GM12878 (cell line): ENCODE results near the gene MYBPHL. TPM values are rescaled to one million over a fixed set of nuclear protein-coding genes. Genes with fewer than 3 reads are reported as not detected.

Experiments
- ATAC-seq: fragments of 200-7000 bp; cut with Tn5 transposase; 3 replicates; pipeline ENCODE4 v1.9.1; 2020; ENCODE audit warnings: mild to moderate bottlenecking, moderate library complexity
- BruUV-seq: library from RNA; stranded (reverse); fragments of 400-500 nt; replicated peaks from 2 replicates; lab custom pipeline; 2021; lab: Mats Ljungman, UMichigan
- CTCF ChIA-PET: fragments of 300-600 bp; sonication (Branson Sonifier 250); formaldehyde crosslinking; extraction: SDS; loops from one replicate; lab custom pipeline; 2021; ENCODE audit warnings: inconsistent platforms; lab: Yijun Ruan, JAX
- POLR2A ChIA-PET: fragments of 350-600 bp; formaldehyde crosslinking; extraction: SDS; loops from one replicate; lab custom pipeline; 2021; ENCODE audit warnings: inconsistent platforms; lab: Charles Lee
- RAD21 ChIA-PET: fragments of 300-600 bp; sonication (Branson Sonifier 250); formaldehyde crosslinking; loops from one replicate; lab custom pipeline; 2023; ENCODE audit warnings: antibody characterized with exemption; ENCODE audit not compliant: unreplicated experiment; lab: Charles Lee
- SMC1A ChIA-PET: fragments of 300-600 bp; sonication (Branson Sonifier 250); formaldehyde crosslinking; loops from one replicate; lab custom pipeline; 2023; ENCODE audit not compliant: unreplicated experiment, uncharacterized antibody; lab: Charles Lee
- DNase-seq: peaks from one replicate; pipeline ENCODE4 v3.0.0-alpha.2; 2011; ENCODE audit warnings: low read depth, low spot score
- FAIRE-seq: peaks from 3 replicates; lab custom pipeline; 2011; peaks lifted over from hg19 to GRCh38; lab: Jason Lieb, UNC
- H2AFZ ChIP-seq: 2 replicates; pipeline ENCODE4 v1.6.0; 2011; ENCODE audit warnings: low read depth, low read length, control low read depth; ENCODE audit not compliant: control insufficient read depth
- H3K27ac ChIP-seq: 2 replicates; pipeline ENCODE4 v1.5.1; 2011; ENCODE audit warnings: control low read depth; ENCODE audit not compliant: control insufficient read depth, insufficient read depth
- H3K27me3 ChIP-seq, 2 experiments: replicated peaks in 1 of 2; 2 replicates each; pipeline versions ENCODE4 v1.6.0 to v1.6.1; 2011; ENCODE audit warnings: low read length in 1 of 2; ENCODE audit not compliant: control insufficient read depth in 2 of 2, insufficient read depth in 2 of 2
- H3K36me3 ChIP-seq, 2 experiments: 2 replicates each; pipeline ENCODE4 v1.5.1; 2011; ENCODE audit warnings: low read length in 1 of 2; ENCODE audit not compliant: control insufficient read depth in 2 of 2, insufficient read depth in 2 of 2
- H3K4me1 ChIP-seq: 2 replicates; pipeline ENCODE4 v1.6.1; 2011; ENCODE audit warnings: mild to moderate bottlenecking, low read length, moderate library complexity, mixed read lengths; ENCODE audit not compliant: control insufficient read depth, insufficient read depth
- H3K4me2 ChIP-seq: 2 replicates; pipeline ENCODE4 v1.6.0; 2011; ENCODE audit warnings: control low read depth; ENCODE audit not compliant: control insufficient read depth, insufficient read depth
- H3K4me3 ChIP-seq: fragments of 200-600 bp; sonication (generic); 2 replicates; pipeline ENCODE4 v1.5.1; 2016
- H3K79me2 ChIP-seq: 2 replicates; pipeline ENCODE4 v1.6.0; 2011; ENCODE audit warnings: low read length; ENCODE audit not compliant: control insufficient read depth, insufficient read depth
- H3K9ac ChIP-seq: 2 replicates; pipeline ENCODE4 v1.8.0; 2011; ENCODE audit warnings: low read length, control low read depth, mixed read lengths; ENCODE audit not compliant: control insufficient read depth, insufficient read depth
- H3K9me3 ChIP-seq: replicated peaks from 3 replicates; pipeline ENCODE4 v1.5.1; 2011; ENCODE audit warnings: mild to moderate bottlenecking, low read length; ENCODE audit not compliant: control insufficient read depth, insufficient read depth
- H4K20me1 ChIP-seq: 2 replicates; pipeline ENCODE4 v1.6.0; 2011; ENCODE audit not compliant: control insufficient read depth, insufficient read depth
- BCL11A ChIP-seq: IDR thresholded peaks from 2 replicates; pipeline ENCODE4 v1.6.1; 2011; ENCODE audit warnings: low read depth, low read length
- CBFB ChIP-seq: IDR thresholded peaks from 2 replicates; pipeline ENCODE4 v1.6.1; 2016; ENCODE audit warnings: antibody characterized with exemption, low read depth
- CREB1 ChIP-seq: IDR thresholded peaks from 2 replicates; pipeline ENCODE4 v1.6.1; 2012; ENCODE audit warnings: low read depth, mild to moderate bottlenecking, inconsistent platforms
- ESRRA ChIP-seq: IDR thresholded peaks from 2 replicates; pipeline ENCODE4 v1.6.1; 2012; ENCODE audit warnings: mild to moderate bottlenecking, low read length, improper control_type of control experiment
- MEF2B ChIP-seq: fragments of 450-650 bp; IDR thresholded peaks from 2 replicates; pipeline ENCODE4 v1.6.1; 2018; ENCODE audit warnings: mild to moderate bottlenecking, moderate library complexity; ENCODE audit not compliant: partially characterized antibody, poor library complexity, severe bottlenecking
- POLR2A ChIP-seq: IDR thresholded peaks from 2 replicates; pipeline ENCODE4 v1.6.1; 2011; ENCODE audit warnings: low read depth, mild to moderate bottlenecking, low read length
- RUNX3 ChIP-seq: IDR thresholded peaks from 2 replicates; pipeline ENCODE4 v1.6.1; 2012; ENCODE audit warnings: low read length, inconsistent platforms
- SUPT20H ChIP-seq: IDR thresholded peaks from 2 replicates; pipeline ENCODE4 v1.6.1; 2011; ENCODE audit warnings: low read depth, mild to moderate bottlenecking, low read length, moderate library complexity, borderline replicate concordance; ENCODE audit not compliant: control insufficient read depth
- ZNF384 ChIP-seq: IDR thresholded peaks from 2 replicates; pipeline ENCODE4 v1.6.1; 2012; ENCODE audit warnings: low read depth, mild to moderate bottlenecking, low read length, improper control_type of control experiment, borderline replicate concordance
- WGBS: methylation state at CpG from one replicate; pipeline ENCODE4 v1.1.6; 2016; ENCODE audit warnings: low lambda C conversion rate; ENCODE audit not compliant: insufficient replicate concordance, insufficient coverage; ENCODE audit errors: missing lambda C conversion rate; 5-methylcytosine and 5-hydroxymethylcytosine counted together
- in situ Hi-C: fragments of 300-500 bp; cut with MboI; formaldehyde crosslinking; loops from 9 replicates; pipeline ENCODE4 v1.14.3; 2018; ENCODE audit warnings: mixed read lengths
- intact Hi-C: fragments of 100-400 bp; cut with micrococcal nuclease; formaldehyde crosslinking; loops from one replicate; pipeline ENCODE4 v1.14.2; 2022; ENCODE audit not compliant: unreplicated experiment
- polyA plus RNA-seq, 11 experiments: library from polyadenylated mRNA; depleted of rRNA in 4 of 11; unstranded in 6 of 11; stranded (reverse) in 5 of 11; fragments of >200 nt; fragmentation: Nextera tagmentation in 4 of 11; fragmentation: Illumina TruSeq in 1 of 11; extraction: Ambion mirVana in 4 of 11; extraction: Trizol in 1 of 11; gene quantifications; 1 replicate in 1 of 11; 2 replicates in 10 of 11; pipeline versions ENCODE4 v1.2.1 to v1.2.3, GENCODE V29; 2011 to 2016; ENCODE audit warnings: inconsistent platforms in 2 of 11, missing spikeins in 2 of 11, low read depth in 1 of 11
- total RNA-seq, 4 experiments: library from RNA; depleted of rRNA in 3 of 4; stranded (reverse); fragments of >200 nt in 3 of 4; fragmentation: Illumina TruSeq in 1 of 4; extraction: Trizol in 1 of 4; gene quantifications; 2 replicates each; pipeline versions ENCODE4 v1.2.1 to v1.2.3, GENCODE V29; 2013 to 2021
- TF ChIP-seq, protein P1 (sequence below): fragments of 450-650 bp; IDR thresholded peaks from 2 replicates; pipeline ENCODE4 v1.6.1; 2016; ENCODE audit warnings: mild to moderate bottlenecking, moderate library complexity, borderline replicate concordance
- TF ChIP-seq, protein P2 (sequence below): fragments of 150-350 bp; IDR thresholded peaks from 2 replicates; pipeline ENCODE4 v1.6.1; 2014; ENCODE audit warnings: mild to moderate bottlenecking, low read depth, low read length
- TF ChIP-seq, protein P3 (sequence below), 3 experiments: IDR thresholded peaks in 2 of 3; conservative IDR thresholded peaks in 1 of 3; 2 replicates each; pipeline ENCODE4 v1.5.1; 2011; ENCODE audit warnings: low read depth in 3 of 3, low read length in 3 of 3, mild to moderate bottlenecking in 3 of 3, control low read depth in 2 of 3, moderate library complexity in 2 of 3, inconsistent platforms in 1 of 3, mixed read lengths in 1 of 3; ENCODE audit not compliant: control insufficient read depth in 2 of 3, insufficient read depth in 1 of 3; ENCODE audit errors: extremely low read depth in 1 of 3

The MYBPHL gene
- total and polyA plus RNA-seq, 10 of the 15 experiments (the other 5 are each of a cell fraction or from before 2014, with no cell fraction given) = 0.16 to 0.75 (median 0.54) TPM; not detected in 7

DNA sequence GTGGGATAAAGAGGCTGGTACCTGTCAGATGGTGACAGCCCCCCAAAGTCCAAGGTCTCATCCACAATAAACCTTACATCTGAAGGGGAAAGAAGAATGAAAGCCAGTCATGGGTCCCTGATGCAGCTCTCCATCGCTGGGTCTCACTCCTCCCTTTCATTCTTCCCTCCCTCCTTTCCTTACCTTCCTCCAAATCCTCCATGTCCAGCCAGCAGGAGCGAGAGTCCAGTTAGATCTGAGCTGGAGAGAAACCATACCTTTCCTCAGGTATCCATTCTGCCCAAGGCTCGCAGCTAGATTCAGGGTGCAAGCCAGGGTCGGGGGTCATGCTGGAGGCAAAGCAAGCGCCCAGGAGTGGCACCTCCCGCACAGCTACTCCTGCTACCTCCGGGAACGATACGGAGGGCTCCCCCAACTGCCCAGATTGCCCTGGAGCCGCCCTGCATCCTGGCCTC, 24.3 kb downstream of the MYBPHL start (continued):
- TF ChIP-seq, protein P1, sequence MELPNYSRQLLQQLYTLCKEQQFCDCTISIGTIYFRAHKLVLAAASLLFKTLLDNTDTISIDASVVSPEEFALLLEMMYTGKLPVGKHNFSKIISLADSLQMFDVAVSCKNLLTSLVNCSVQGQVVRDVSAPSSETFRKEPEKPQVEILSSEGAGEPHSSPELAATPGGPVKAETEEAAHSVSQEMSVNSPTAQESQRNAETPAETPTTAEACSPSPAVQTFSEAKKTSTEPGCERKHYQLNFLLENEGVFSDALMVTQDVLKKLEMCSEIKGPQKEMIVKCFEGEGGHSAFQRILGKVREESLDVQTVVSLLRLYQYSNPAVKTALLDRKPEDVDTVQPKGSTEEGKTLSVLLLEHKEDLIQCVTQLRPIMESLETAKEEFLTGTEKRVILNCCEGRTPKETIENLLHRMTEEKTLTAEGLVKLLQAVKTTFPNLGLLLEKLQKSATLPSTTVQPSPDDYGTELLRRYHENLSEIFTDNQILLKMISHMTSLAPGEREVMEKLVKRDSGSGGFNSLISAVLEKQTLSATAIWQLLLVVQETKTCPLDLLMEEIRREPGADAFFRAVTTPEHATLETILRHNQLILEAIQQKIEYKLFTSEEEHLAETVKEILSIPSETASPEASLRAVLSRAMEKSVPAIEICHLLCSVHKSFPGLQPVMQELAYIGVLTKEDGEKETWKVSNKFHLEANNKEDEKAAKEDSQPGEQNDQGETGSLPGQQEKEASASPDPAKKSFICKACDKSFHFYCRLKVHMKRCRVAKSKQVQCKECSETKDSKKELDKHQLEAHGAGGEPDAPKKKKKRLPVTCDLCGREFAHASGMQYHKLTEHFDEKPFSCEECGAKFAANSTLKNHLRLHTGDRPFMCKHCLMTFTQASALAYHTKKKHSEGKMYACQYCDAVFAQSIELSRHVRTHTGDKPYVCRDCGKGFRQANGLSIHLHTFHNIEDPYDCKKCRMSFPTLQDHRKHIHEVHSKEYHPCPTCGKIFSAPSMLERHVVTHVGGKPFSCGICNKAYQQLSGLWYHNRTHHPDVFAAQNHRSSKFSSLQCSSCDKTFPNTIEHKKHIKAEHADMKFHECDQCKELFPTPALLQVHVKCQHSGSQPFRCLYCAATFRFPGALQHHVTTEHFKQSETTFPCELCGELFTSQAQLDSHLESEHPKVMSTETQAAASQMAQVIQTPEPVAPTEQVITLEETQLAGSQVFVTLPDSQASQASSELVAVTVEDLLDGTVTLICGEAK = no peak
- TF ChIP-seq CREB1 (no peak), POLR2A (no peak), SUPT20H (no peak), BCL11A (no peak)

DNA sequence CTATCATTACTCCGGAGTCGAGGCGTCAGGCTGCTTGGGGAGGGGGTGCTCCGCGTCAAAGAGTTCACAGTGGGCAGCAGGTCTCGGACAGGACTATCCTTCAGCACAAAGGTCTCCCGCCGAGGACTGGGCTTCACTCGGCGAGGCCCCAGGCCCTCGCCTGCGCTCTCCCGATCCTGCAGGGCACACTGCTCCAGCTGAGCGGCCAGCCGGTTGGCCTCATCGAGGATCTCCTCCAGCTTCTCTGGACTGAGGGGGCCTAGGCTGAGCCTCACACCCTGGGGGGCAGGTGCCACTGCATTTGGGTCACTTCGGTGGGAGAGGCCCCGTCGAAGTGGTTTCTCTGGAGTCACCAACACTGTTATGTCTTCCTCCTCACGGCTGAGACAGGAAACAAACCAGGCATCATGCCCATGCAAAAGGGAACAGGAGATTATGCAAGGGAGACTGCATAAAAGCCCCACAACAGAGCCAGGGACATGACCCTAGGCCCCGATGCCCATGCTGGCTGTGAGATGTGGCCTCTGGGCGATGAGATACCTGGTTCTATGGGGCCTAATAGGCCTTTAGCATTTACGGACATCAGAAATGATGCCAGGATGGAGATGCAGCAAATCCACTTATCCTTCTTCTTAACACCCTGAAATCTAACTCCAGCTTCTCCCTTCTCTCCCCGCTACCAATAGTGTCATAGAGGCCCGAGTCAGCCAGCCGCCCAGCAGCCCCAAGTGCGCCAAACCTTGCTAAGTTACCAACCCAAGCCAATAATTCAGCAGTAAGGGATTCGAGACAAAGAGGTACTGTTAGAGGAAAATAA, 24.9 kb downstream of the MYBPHL start:
- peak overlapping the region; percentile 100 for H3K4me2 ChIP-seq
- intact Hi-C loops = no loop called here
- FAIRE-seq (no peak), DNase-seq (no peak), ATAC-seq (no peak)
- CTCF ChIA-PET = interaction anchor here (0.9 to 2.9 kb wide), 10 partner anchors 11 to 703 kb away, joined by 3 to 31 read pairs (median 5); partner anchors contain the start of genes AHCYL1, ATXN7L2 and SORT1
- no peaks in the 10 kb centered on the region for H3K9me3 ChIP-seq
- 88% methylated on average over 28 of the region's 28 CpGs for WGBS
- H4K20me1 ChIP-seq = no peaks in the 10 kb centered on the region
- no peaks in the 10 kb centered on the region for H3K79me2 ChIP-seq
- H3K27ac ChIP-seq = no peak overlapping the region
- H3K4me1 ChIP-seq = peaks cover 3% of the 10 kb centered on the region
- POLR2A ChIA-PET = interaction anchor here (1.3 to 1.5 kb wide), 2 partner anchors 11 to 144 kb away, joined by 3 to 5 read pairs; partner anchors contain the start of gene PSMA5
- no peaks in the 10 kb centered on the region for H3K36me3 ChIP-seq
- BruUV-seq = no TSS peak
- in situ Hi-C loops = no loop called here
- peak overlapping the region; percentile 86 for H3K4me3 ChIP-seq
- no peak overlapping the region for H3K9ac ChIP-seq
- H3K27me3 ChIP-seq = no peaks in the 10 kb centered on the region
- H2AFZ ChIP-seq = no peak overlapping the region
- SMC1A ChIA-PET = interaction anchor here (1.4 to 3.1 kb wide), 3 partner anchors 117 to 267 kb away, joined by 4 to 19 read pairs (median 5); partner anchors contain the start of genes GNAI3 and SORT1
- RAD21 ChIA-PET = interaction anchor here (1.3 to 3.3 kb wide), 6 partner anchors 112 to 267 kb away, joined by 3 to 21 read pairs (median 4); partner anchors contain the start of genes GNAI3 and SORT1
- TF ChIP-seq RUNX3 (no peak), ESRRA (no peak), MEF2B (no peak), ZNF384 (no peak), CBFB (no peak)
- TF ChIP-seq, protein P2, sequence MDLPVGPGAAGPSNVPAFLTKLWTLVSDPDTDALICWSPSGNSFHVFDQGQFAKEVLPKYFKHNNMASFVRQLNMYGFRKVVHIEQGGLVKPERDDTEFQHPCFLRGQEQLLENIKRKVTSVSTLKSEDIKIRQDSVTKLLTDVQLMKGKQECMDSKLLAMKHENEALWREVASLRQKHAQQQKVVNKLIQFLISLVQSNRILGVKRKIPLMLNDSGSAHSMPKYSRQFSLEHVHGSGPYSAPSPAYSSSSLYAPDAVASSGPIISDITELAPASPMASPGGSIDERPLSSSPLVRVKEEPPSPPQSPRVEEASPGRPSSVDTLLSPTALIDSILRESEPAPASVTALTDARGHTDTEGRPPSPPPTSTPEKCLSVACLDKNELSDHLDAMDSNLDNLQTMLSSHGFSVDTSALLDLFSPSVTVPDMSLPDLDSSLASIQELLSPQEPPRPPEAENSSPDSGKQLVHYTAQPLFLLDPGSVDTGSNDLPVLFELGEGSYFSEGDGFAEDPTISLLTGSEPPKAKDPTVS = no peak
- TF ChIP-seq, protein P3, sequence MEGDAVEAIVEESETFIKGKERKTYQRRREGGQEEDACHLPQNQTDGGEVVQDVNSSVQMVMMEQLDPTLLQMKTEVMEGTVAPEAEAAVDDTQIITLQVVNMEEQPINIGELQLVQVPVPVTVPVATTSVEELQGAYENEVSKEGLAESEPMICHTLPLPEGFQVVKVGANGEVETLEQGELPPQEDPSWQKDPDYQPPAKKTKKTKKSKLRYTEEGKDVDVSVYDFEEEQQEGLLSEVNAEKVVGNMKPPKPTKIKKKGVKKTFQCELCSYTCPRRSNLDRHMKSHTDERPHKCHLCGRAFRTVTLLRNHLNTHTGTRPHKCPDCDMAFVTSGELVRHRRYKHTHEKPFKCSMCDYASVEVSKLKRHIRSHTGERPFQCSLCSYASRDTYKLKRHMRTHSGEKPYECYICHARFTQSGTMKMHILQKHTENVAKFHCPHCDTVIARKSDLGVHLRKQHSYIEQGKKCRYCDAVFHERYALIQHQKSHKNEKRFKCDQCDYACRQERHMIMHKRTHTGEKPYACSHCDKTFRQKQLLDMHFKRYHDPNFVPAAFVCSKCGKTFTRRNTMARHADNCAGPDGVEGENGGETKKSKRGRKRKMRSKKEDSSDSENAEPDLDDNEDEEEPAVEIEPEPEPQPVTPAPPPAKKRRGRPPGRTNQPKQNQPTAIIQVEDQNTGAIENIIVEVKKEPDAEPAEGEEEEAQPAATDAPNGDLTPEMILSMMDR (IDR thresholded peaks at IDR 0.05 in 2 of 3, conservative IDR thresholded peaks at IDR 0.05 in 1 of 3; ENCODE audit: control insufficient read depth in 2 of 3, extremely low read depth in 1 of 3, insufficient read depth in 1 of 3, low read depth in 3 of 3, low read length in 3 of 3) = no peak
